ENCODE data around the gene PPIB.

Gene PPIB

DNA sequence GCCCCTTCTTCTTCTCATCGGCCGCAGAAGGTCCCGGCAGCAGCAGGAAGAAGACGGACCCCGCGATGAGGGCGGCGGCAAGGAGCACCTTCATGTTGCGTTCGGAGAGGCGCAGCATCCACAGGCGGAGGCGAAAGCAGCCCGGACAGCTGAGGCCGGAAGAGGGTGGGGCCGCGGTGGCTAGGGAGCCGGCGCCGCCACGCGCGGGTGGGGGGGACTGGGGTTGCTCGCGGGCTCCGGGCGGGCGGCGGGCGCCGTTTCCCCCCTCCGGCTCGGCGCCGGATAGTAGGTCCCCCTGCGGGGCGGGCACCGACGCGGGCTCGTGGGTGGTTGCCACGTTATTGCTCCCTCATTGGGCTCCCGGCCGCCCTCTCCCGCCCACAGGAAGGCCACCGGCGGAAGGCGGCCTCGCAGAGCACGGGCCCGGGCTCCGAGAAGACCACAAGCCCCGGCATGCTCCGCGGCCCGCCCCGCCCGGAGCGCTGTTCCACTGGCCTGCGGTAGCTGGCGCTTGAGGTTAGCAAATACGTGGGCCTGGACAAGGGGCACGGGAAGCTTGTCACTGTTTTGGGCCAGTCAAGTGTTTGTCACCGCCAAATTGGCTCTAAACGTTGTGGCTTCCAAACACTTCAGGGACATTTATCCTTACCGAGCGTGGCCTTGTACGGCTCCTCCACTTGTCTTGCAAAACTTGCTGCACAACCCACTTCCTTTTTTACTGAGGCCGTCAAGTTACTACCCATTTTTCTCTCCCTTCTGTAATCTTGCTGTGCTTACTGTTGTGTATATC, at the start of gene PPIB:
Gene PPIB (minus strand): TSS at position 154 of the 790 bp plus-strand sequence. CDS start 36 bp downstream, at position 118.
- peak; percentile 100 for DNase-seq

DNA sequence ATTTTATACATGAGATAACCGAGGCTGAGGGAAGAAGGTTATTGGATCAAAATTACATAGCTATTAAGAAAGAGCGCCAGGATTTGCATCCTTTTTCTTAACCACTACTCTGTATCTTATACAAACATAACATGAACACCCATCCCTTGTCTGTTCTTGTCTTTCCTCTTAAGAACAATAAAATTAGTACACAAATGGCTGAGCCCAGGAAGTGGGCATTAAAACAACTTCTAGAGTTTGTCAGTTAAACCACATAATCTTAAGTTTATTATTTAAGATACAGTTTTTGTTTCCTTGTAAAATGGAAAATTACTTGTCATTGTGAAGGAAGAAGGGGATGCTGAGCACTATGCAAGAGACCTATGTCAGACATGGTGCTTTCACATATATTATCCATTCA, 48.9 kb upstream of the PPIB start:
- no peak for DNase-seq

DNA sequence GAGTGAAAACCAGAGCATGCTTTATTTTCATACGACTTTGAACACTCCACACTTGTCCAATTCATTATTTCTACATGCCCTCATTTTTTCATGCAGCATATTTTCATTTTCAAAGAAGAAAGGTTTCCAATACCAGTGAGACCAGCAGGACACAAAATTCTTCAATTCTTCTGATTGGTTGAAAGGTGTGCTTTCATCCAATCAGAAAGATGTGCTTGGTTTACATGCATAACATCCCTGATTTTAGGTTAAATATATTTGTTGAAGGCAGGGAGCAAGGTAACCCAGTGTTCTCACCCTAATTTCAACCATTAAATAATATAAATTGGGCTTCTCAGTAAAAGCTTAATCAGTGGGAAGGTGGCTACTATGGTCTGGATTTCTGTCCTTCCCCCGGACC, 47.5 kb upstream of the PPIB start:
- no peak for DNase-seq

DNA sequence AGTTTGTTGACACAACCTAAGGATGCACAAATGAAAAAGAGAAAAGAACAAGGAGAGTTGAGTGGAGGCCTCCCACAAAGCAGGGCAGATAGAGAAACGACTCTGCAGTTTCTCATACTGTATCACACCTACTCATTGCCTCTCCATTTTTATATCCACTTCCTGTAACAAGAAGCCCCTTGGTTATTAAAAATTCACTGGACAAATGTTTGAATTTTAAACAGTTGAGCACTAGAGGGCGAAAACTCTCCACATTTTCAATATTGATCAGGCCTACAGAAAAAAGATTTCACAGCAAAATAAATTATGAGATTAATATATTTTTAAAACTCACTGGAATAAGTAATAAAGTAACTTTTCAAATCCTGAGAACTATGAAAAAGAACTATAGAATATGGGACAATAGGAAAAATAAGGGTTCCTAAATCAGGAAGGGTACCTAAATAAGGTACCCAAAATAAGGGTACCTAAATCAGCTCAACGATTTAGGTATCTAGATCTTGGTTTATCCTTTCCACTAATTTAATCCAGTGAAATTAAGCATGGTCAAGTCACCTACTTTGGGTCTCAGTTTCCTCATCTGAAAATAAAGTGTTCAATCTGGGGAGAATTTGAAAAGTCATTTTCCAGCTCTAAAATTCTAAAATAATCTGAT, 47.0 kb upstream of the PPIB start:
- peak; percentile 36 for DNase-seq

DNA sequence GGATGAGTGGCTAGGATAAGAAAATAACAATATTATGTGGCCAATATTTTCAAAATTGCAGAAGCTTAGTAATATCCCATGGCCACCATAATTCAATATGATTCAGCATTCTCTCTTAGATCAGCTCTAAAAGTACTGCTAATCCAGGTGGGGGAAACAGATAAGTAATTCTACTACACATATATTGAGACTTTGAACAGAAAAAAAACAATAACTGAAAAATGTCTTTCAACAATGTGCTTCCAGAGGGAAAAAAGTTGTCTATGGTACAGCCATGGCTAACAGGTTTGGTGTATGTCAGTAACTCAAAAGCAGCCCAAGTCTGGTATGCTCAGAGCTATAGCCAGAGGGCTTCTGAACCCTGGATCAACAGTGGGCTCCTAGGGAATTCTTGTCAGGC, 42.4 kb upstream of the PPIB start:
- no peak for DNase-seq

DNA sequence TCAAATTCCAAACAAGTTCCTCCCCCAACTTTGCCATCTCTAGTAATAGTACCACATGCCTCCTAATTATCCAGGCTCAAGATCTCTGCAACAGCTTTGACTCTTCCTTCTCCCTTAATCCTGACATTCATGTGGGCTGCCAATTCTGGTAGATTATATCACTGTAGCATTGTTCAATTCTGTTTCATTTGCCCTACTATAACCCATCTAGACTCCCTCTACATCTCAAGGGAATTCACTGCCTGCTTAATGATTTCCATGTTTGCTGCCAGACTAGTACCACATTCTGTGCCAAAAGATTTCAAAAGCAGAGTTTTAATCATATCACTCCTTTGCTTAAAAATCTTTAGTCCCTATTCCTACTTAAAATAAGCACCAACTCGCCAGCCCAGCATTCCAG, 34.6 kb upstream of the PPIB start:
- DNase-seq = no peak

DNA sequence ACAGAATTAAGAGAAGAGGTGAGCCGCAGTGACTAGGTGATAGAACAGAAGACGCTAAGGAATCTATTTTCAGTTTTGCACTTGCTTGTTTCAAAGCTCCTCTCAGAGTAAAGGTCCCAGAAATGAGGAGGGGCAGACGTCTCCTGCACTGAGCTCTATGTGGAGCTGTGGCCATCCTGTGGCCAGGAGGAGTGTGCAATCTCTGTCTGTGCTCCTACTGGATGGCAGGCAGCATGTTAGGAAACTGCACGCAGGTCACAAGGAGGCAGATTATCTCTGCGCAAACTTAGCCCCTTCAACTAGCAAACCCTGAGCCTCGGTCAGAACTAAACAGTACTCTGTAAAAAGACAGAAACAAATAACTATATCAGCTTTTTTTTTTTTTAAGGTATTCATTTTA, 31.1 kb upstream of the PPIB start:
- no peak for DNase-seq

DNA sequence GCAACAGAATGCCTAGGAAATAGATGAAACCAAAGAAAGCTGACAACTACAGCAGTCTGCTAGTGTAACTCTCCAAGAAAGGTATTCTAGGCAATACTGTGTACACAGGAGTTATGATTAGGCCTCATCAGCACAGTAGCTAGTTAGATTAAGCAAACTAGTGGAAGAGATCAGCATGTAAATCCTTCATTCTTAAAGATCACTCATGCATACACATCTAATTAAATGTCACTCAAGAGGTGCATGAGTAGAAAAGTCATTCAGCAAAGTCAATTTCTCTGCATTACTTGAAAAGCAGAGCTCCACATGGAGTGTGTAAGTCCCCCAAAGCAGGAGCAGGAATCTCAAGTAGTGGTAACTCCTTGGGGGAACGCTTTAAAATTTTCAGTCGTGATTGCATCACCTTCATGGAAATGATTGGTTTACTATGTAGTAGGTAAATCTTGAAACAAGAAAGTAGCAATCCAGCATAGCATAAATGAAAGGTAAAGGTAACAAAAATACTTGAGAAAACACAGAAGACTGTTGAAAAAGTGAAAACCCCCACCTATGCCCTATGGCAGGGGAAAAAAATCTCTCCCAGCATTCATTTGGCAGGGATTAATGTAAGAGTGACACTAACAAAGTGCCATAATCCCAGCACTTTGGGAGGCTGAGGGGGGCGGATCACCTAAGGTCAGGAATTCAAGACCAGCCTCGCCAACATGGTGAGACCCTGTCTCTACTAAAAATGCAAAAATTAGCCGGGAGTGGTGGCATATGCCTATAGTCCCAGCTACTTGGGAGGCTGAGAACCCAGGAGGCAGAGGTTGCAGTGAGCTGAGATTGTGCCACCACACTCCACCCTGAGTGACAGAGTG, 29.4 kb upstream of the PPIB start:
- DNase-seq = no peak

DNA sequence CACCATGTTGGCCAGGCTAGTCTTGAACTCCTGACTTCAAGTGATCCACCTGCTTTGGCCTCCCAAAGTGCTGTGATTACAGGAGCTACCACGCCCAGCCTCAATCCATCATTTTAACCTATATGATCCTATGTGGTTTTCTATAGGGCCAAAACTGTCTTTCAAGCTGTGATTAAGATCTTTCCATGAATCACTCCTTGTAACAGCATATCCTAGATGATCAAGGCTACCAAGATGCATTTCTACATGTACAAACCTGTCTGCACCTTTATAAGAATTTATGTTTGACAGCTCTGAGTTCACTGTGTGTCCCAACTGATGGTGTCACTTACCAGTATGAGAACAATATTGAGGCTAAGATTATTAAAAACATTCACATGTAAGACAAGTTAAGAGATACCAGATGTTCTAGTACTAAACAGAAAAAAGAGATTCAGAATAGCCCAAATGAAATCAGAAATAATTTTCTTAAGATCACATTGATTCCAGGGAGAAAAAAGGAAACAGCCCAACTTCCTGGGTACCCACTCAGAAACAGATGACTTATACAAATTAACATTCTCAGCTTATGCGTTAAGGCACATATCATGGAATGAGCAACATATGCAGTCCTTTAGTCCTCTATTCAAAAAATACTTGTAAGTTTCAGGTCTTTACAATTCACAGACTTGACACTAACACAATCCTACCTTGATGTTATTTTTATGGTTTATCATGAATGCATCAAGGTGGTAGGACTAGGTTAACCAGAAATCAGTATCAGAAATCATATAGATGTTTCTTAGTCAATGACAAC, 24.8 kb upstream of the PPIB start:
- DNase-seq = no peak

DNA sequence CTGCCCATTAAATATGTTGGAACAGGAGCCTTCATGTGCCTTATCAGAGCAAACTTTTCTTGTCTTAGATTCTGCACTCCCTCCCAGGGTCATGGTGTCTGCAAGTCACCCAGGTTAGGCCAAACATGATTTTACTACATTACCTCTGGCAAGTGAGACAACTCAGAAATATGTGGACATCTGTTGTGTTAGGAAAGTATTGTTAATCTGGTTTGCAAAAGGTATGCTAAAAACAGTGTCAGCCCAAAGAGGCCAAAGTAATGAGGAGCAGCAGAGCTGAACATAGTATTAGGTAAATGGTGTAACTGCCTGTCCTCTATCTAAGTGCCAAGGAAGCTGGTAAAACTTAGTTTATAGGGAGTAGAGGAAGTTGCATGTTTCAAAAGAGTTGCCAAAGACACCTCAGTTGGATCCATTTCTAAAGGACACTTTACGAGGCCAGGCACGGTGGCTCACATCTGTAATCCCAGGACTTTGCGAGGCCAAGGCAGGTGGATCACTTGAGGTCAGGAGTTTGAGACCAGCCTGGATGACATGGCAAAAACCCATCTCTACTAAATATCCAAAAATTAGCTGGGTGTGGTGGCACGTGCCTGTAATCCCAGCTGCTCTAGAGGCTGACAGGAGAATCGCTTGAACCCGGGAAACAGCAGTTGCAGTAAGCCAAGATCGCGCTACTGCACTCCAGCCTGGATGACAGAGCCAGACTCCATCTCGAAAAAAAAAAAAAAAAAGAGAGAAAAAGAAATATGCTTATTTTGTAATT, 22.5 kb upstream of the PPIB start:
- DNase-seq = no peak

DNA sequence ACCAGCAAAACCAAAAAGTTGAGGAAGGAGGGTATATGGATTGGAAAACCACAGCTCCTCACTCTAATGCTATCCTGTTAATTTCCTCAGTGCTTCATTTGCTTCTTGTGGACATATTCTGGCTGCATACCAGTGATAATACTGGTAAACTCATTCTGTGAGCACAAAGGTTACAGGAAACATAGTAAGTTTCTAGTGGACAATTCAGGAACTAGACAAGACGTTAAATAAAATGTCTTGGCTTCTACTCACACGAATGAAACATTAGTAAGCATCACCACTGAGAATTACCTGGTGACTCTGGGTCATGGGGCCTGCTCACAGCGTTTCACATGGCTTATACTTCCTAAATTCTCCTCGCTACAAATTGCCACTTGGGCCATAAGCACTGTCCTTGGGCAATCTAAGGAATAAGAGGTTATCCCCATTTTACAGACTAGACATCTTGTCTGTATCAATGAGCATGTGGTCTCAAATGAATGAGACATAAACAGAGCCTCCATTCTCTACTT, 20.1 kb upstream of the PPIB start:
- DNase-seq = no peak

DNA sequence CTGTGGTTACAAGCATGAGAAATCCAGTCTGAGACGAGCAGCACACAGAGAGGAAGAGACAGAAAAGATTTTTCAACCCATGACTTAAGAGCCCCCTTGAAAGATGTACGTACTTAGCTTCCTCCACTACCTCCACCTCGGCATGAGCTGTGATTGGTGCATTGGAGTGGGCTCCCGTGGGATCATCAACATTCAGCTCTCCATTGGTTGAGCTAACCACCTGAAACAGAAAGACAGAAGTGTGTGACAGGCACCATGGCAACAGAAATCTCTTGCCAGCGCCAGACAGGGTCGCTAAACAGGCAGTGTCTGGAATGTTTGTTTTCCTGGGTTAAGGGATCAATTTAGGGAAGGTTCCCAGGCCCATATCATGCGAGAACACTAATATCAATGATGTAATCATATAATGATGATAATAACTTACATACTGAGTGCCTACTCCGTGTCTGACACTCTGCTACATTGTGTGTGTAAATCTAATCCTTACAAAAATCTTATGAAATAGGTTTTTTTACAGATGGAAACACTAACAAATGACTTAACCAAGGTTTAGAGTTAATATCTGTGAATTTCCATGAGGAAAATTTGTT, 17.5 kb upstream of the PPIB start:
- no peak for DNase-seq

DNA sequence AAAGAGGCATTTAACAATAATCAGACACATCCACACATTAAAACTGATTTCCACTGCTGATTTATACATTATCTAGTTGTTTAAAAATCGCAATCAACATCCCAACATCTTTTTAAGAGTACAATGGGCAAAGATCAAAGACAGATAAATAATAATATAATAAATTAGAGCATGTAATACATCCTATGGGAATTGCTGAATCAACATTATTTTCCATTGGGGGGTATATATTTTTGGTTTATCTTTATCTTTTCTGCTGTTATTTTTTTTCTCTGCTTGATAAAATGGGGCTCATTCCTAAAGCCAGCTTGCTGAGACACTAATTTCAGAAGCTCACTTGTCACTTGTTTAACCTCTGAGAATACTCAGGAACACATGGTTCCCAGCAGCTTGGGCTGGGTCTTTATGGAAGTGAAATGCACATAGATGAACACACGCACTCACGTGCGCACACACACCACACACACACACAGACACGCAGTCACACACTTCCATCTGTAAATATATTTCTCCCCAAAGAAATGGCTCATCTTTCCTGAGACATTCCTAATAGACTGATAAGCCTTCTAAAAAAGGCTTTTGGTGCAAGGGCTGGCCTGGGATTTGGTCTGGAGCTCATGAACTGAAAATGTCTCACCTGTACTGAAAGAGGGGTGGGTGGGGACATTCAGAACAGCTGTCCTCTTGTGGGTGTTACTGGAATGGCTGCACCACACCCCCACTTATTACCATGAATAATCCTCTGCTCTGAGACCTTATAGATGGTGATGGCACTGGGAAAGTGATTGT, 3.5 kb upstream of the PPIB start:
- DNase-seq = no peak

DNA sequence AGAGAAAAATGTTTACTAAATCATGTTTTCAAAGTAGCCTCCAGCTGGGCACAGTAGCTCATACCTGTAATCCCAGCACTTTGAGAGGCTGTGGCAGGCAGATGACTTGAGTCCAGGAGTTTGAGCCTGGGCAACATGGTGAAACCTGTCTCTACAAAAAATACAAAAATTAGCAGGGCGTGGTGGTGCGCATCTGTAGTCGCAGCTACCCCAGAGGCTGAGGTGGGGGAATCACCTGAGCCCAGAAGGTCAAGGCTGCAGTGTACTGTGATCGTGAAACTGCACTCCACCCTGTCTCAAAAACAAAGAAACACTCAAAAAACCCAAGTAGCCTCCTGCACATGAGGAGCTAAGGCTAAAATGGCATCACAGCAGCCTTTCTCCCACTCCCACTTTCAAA, 1.6 kb upstream of the PPIB start:
- no peak for DNase-seq

DNA sequence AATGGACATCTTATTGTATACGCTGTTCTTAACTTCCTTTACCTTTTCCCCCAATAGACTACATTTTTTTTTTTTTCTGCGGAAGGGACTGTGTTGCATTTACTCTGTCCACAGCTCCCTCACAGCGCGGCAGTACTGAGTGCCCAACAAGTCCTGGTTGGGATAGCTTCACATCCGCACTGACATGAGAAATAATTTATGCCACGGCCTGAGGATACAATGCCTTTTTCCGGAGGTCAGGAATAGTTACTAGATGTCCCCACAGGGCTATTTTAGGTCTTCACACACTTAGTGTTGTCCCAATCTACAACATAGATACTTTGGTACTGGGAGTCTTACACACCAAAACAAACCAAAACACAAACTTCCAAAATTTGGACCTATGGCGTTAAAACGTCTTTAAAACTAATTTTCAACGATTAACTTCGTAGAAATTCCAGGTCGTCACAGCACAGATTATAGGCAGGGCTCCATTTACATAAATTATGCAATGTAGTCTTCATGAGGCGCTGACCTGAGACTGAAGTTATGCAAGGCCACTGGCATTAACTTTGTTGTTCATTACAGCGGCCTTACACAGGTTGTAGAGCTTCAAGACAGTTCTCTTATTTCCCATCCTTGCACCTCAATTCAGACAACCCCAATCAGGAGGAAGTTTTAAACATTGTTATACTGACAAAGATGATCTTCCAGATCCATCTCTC, 989 bp upstream of the PPIB start:
- DNase-seq = no peak

DNA sequence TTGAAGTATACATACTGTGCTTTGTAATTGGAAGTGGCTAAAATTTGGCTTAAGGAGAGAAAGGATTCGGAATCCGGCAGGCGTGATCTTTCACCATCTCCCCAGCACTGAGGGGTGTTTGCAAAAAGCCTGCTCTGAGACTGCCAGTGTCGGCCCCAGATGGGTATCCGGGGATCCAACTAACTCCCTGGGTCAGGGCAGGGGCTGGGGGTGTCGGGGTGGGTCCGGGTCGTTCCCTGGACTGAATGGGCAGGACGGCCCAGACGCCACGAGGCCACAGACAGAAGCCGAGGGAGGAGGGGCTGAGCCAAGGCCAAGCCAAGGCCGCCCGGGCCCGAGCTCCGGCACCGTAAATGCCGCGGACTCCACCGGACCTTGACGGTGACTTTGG, 349 bp downstream of the PPIB start:
- no peak for DNase-seq

DNA sequence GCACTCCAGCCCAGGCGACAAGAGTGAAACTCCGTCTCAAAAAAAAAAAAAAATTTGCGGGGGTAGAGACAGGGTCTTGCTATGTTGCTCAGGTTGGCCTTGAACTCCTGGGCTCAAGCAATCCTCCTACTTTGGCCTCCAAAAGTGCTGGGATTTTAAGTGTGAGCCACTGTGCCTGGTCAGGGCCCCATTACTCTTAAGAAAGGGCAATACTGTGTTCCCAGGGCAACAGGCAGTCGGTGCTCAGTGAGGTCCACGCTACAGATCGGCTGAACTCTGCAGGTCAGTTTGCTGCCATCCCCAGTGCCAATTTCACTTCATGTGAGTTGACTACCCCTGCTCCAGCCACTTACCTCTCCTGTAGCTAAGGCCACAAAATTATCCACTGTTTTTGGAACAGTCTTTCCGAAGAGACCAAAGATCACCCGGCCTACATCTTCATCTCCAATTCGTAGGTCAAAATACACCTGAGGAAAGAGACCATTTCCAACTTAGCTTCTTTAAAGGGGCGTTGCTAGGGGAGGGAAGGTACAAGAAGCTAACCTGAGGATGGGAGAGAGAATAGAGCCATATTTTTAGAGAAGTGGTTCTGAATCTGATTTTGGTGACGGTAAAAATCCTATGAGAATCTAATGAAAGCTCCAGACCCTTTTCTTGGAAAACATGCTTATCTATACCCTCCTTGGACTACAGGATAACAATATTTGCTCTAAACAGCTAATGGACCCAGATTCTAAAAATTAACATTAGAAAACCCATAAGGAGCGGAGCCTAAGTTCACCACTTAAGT, 939 bp downstream of the PPIB start:
- DNase-seq = peak; percentile 42

DNA sequence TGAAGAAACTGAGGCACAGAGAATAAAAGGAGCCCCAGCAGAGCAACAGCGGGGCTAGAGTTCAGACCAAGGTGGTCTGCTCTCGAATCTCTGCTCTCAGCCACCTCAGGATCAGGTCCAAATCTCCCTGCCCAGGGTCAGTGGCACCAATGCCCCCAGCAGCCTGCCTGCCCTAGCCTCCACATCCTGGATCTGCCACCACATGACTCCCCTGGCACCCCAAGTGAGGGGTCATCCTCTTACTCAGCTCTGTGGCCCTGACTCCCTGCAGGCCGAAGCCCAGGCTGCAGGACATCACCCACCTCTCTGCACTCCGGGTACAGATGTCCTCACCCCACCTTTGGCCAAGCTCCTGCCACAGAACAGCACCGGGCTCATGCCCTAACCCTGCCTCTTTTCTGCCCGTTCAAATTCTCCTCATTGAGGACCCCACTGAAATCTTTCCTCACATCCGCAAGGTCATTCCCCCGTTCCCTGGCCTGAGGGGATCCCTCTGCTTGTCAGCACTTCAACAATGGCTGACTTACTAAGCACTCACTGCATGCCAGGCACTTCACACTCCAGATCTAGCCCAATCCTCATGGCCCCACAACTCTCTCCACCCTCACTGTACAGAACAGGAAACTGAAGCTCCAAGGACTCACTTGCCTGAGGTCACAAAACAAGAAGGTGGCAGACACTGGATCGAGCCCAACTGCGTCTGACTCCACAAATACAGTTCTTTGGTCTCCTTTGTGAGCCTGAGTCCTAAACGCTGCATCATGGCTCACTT, 4.3 kb downstream of the PPIB start:
- DNase-seq = no peak
